Spleen (tissue), 7 donors: Measurements from ENCODE around the gene TMEM121B.

Source experiments
- POLR2A ChIP-seq, 3 donors: fragments of 450-650 bp; IDR thresholded peaks; one replicate each; pipeline ENCODE4 v1.5.1; 2017; ENCODE audit warnings: antibody characterized with exemption in 3 of 3, mild to moderate bottlenecking in 1 of 3
- TF ChIP-seq, protein P1 (sequence below), 11 experiments: fragments of 200-600 bp in 7 of 11; fragments of 450-650 bp in 4 of 11; sonication (generic) in 4 of 11; IDR thresholded peaks in 8 of 11; conservative IDR thresholded peaks in 3 of 11; 1 replicate in 7 of 11; 2 replicates in 4 of 11; pipeline versions ENCODE4 v1.4.0 to v1.8.0; 2016 to 2021; ENCODE audit warnings: antibody characterized with exemption in 11 of 11, inconsistent platforms in 4 of 11, mild to moderate bottlenecking in 1 of 11
- donor health status: DM: no; HTN: no; CAD: no; lungs with moderate emphysema.
- donor health status: DM: no; HTN: no; CAD: no.
- donor health status: DM: no; HTN: no; CAD: no.

GRCh38 chr22:17105143-17106129 is 15.7 kb downstream of the TMEM121B start:
- TF ChIP-seq, protein P1, sequence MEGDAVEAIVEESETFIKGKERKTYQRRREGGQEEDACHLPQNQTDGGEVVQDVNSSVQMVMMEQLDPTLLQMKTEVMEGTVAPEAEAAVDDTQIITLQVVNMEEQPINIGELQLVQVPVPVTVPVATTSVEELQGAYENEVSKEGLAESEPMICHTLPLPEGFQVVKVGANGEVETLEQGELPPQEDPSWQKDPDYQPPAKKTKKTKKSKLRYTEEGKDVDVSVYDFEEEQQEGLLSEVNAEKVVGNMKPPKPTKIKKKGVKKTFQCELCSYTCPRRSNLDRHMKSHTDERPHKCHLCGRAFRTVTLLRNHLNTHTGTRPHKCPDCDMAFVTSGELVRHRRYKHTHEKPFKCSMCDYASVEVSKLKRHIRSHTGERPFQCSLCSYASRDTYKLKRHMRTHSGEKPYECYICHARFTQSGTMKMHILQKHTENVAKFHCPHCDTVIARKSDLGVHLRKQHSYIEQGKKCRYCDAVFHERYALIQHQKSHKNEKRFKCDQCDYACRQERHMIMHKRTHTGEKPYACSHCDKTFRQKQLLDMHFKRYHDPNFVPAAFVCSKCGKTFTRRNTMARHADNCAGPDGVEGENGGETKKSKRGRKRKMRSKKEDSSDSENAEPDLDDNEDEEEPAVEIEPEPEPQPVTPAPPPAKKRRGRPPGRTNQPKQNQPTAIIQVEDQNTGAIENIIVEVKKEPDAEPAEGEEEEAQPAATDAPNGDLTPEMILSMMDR (IDR thresholded peaks at IDR 0.05 in 8 of 11, conservative IDR thresholded peaks at IDR 0.05 in 3 of 11) = no peak
- TF ChIP-seq POLR2A (IDR thresholded peaks at IDR 0.05) = no peak
